Measurements from ENCODE around the gene WDR45. TPM values are rescaled to one million over a fixed set of nuclear protein-coding genes. Genes with fewer than 3 reads are reported as not detected.

The WDR45 gene
- total RNA-seq, 1 experiment from 2014 or later, result 31.5 TPM

- peaks cover 59 to 64% of the 10 kb centered on the region in 2 experiments for H3K9me3 Mint-ChIP-seq
- H3K23me2 ChIP-seq (ENCODE audit: insufficient read length, low read depth, low read length, poor library complexity, severe bottlenecking), result no peaks in the 10 kb centered on the region
- no peak overlapping the region for H2AFZ ChIP-seq (ENCODE audit: low read length)
- DNase-seq, result peak; percentile 88
- H3K4ac ChIP-seq (ENCODE audit: low read depth, low read length), result no peak overlapping the region
- H3K4me1 Mint-ChIP-seq, result peaks cover 4 to 18% of the 10 kb centered on the region in 2 experiments; a peak in 2 of 4 replicates
- no peak overlapping the region for H2BK12ac ChIP-seq (ENCODE audit: insufficient read length, low read depth, low read length)
- H3K27me3 Mint-ChIP-seq (ENCODE audit: low read depth), result no peaks in the 10 kb centered on the region; the same call in 1 of the 2 replicates
- no peak overlapping the region for H3K27ac ChIP-seq (ENCODE audit: insufficient read length, low read depth, low read length)
- H3K79me1 ChIP-seq (ENCODE audit: insufficient read depth, low read depth, low read length, poor library complexity, severe bottlenecking), result no peaks in the 10 kb centered on the region
- no peak overlapping the region for H2BK120ac ChIP-seq (ENCODE audit: low read depth, low read length, poor library complexity, severe bottlenecking)
- H3K79me2 ChIP-seq (ENCODE audit: insufficient read depth, low read length), result no peaks in the 10 kb centered on the region
- H3K14ac ChIP-seq (ENCODE audit: insufficient read depth, low read length), result no peak overlapping the region
- H4K8ac ChIP-seq (replicated peaks; ENCODE audit: insufficient read length, low read depth, low read length), result no peak overlapping the region
- no peak overlapping the region for H3T11ph ChIP-seq (ENCODE audit: low read length)
- H2BK5ac ChIP-seq (ENCODE audit: insufficient read length, low read length), result no peak overlapping the region
- H3K36me3 Mint-ChIP-seq (ENCODE audit: insufficient read depth in 1 of 3, low read depth in 3 of 3), result peaks cover 40 to 72% (median 56%) of the 10 kb centered on the region in 3 experiments
- peak overlapping the region in 2 of 3 experiments; percentile 23 to 40; a peak in 2 of 7 replicates for H3K27ac Mint-ChIP-seq
- no peak overlapping the region for H3K56ac ChIP-seq (ENCODE audit: insufficient read length, low read depth, low read length)
- WGBS (ENCODE audit: extremely low coverage, insufficient read length, low lambda C conversion rate), result no CpG with 5 or more reads among the region's 6 CpGs
- H3K27me3 ChIP-seq (ENCODE audit: insufficient read depth, low read length), result no peaks in the 10 kb centered on the region
- H3K9ac ChIP-seq (ENCODE audit: extremely low read depth, insufficient read length, low read length), result no peak overlapping the region
- H2AK5ac ChIP-seq (ENCODE audit: insufficient read length, low read length), result no peak overlapping the region
- H2BK15ac ChIP-seq (ENCODE audit: low read depth, low read length), result no peak overlapping the region
- H4K20me1 ChIP-seq (ENCODE audit: control insufficient read depth, insufficient read depth, insufficient read length), result no peaks in the 10 kb centered on the region
- no peak overlapping the region for H4K91ac ChIP-seq (ENCODE audit: insufficient read length, low read depth, low read length)
- H3K4me2 ChIP-seq (ENCODE audit: insufficient read depth, insufficient read length, low read length), result no peak overlapping the region
- H3K4me3 Mint-ChIP-seq, result no peak overlapping the region; a peak in 1 of 5 replicates
- H4K5ac ChIP-seq (ENCODE audit: insufficient read length, low read depth, low read length), result no peak overlapping the region
- no peak overlapping the region for H2BK20ac ChIP-seq (ENCODE audit: low read depth, low read length, poor library complexity, severe bottlenecking)
- H3K4me1 ChIP-seq (ENCODE audit: insufficient read depth, low read length), result no peaks in the 10 kb centered on the region; the same call in 1 of the 2 replicates
- no peaks in the 10 kb centered on the region for H3K9me3 ChIP-seq (ENCODE audit: control insufficient read depth, low read depth, low read length)
- H3K18ac ChIP-seq (ENCODE audit: insufficient read length, low read depth, low read length), result no peak overlapping the region
- H3K23ac ChIP-seq (ENCODE audit: insufficient read length, low read depth, low read length), result no peak overlapping the region
- no peak for TF ChIP-seq CTCF (conservative IDR thresholded peaks at IDR 0.05)
Observed at GRCh38 chrX:49029876-49030275, 49.8 kb downstream of the WDR45 start.

Other genes starting within 250 kb of the WDR45 start
- 3.9 and 4.0 TPM in 2 replicates for gene PCSK1N, start 244.3 kb downstream of the WDR45 start, total RNA-seq (2021)
- gene TIMM17B, start 182.1 kb downstream of the WDR45 start, total RNA-seq (2021), result 89.0 and 89.7 TPM in 2 replicates
- 87.5 and 87.9 TPM in 2 replicates for gene PQBP1, start 182.0 kb downstream of the WDR45 start, total RNA-seq (2021)
- gene SLC35A2, start 168.2 kb downstream of the WDR45 start, total RNA-seq (2021), result 29.1 and 32.9 TPM in 2 replicates
- gene PIM2, start 160.9 kb downstream of the WDR45 start, total RNA-seq (2021), result 154 and 163 TPM in 2 replicates
- gene OTUD5, start 122.3 kb downstream of the WDR45 start, total RNA-seq (2021), result 62.5 and 62.6 TPM in 2 replicates
- gene KCND1, start 108.0 kb downstream of the WDR45 start, total RNA-seq (2021), result 5.7 and 7.0 TPM in 2 replicates
- gene GRIPAP1, start 77.6 kb downstream of the WDR45 start, total RNA-seq (2021), result 70.1 and 71.8 TPM in 2 replicates
- gene TFE3, start 36.5 kb downstream of the WDR45 start, total RNA-seq (2021), result 58.9 and 59.8 TPM in 2 replicates
- gene CCDC120, start 20.9 kb downstream of the WDR45 start, total RNA-seq (2021), result 14.5 and 15.7 TPM in 2 replicates
- 12.2 and 13.4 TPM in 2 replicates for gene PRAF2, start 5.9 kb downstream of the WDR45 start, total RNA-seq (2021)
- 15.8 and 17.1 TPM in 2 replicates for gene GPKOW, start 43.8 kb upstream of the WDR45 start, total RNA-seq (2021)
- 1.3 and 1.9 TPM in 2 replicates for gene MAGIX, start 82.9 kb upstream of the WDR45 start, total RNA-seq (2021)
- 11.7 and 12.1 TPM in 2 replicates for gene PLP2, start 92.0 kb upstream of the WDR45 start, total RNA-seq (2021)
- gene PRICKLE3, start 106.5 kb upstream of the WDR45 start, total RNA-seq (2021), result 9.7 and 12.2 TPM in 2 replicates
- 1.8 and 2.1 TPM in 2 replicates for gene SYP, start 120.3 kb upstream of the WDR45 start, total RNA-seq (2021)
- gene CACNA1F, start 153.5 kb upstream of the WDR45 start, total RNA-seq (2021), result 0.94 and 1.4 TPM in 2 replicates
- gene CCDC22, start 155.6 kb upstream of the WDR45 start, total RNA-seq (2021), result 12.1 and 12.2 TPM in 2 replicates
- 0.68 and 0.81 TPM in 2 replicates for gene FOXP3, start 184.8 kb upstream of the WDR45 start, total RNA-seq (2021)
- gene PPP1R3F, start 189.9 kb upstream of the WDR45 start, total RNA-seq (2021), result 6.9 and 7.3 TPM in 2 replicates
- gene GAGE10, start 223.8 kb upstream of the WDR45 start, total RNA-seq (2021), result not detected in 2 replicates
- gene GAGE12J, start 242.2 kb upstream of the WDR45 start, total RNA-seq (2021), result not detected in 2 replicates

Measured in H9 (cell line).